ENCODE data around the gene NPIPB6. TPM values are rescaled to one million over a fixed set of nuclear protein-coding genes. Genes with fewer than 3 reads are reported as not detected.

NPIPB6 gene
- under 0.01 and 2.1 TPM in 2 replicates for total RNA-seq

GRCh38 chr16:28363408-28363807 lies at the start of gene NPIPB6:
TSS of gene NPIPB6 (minus strand) at chr16:28363508. CDS start at chr16:28362822, 686 bp downstream.

GRCh38 chr16:28403220-28404072 lies 40.1 kb upstream of the NPIPB6 start, which contains the start of gene EIF3CL:
TSS of gene EIF3CL (minus strand) at chr16:28403841. CDS start at chr16:28403618, 223 bp downstream.

Other genes starting within 250 kb of the NPIPB6 start
- 83.0 and 127 TPM in 2 replicates for gene XPO6, start 151.5 kb downstream of the NPIPB6 start, total RNA-seq
- gene SBK1, start 71.0 kb downstream of the NPIPB6 start, total RNA-seq, result under 0.01 and 0.28 TPM in 2 replicates
- 164 and 188 TPM in 2 replicates for gene EIF3CL, start 40.3 kb upstream of the NPIPB6 start, total RNA-seq
- not detected in 2 replicates for gene NPIPB7, start 108.8 kb upstream of the NPIPB6 start, total RNA-seq
- 12.0 and 20.9 TPM in 2 replicates for gene CLN3, start 128.6 kb upstream of the NPIPB6 start, total RNA-seq
- gene APOBR, start 131.1 kb upstream of the NPIPB6 start, total RNA-seq, result 0.07 TPM in 1 of 2 replicates, not detected in the other
- gene IL27, start 143.3 kb upstream of the NPIPB6 start, total RNA-seq, result not detected in 2 replicates
- 76.2 and 90.9 TPM in 2 replicates for gene NUPR1, start 175.5 kb upstream of the NPIPB6 start, total RNA-seq
- 9.9 and 12.2 TPM in 2 replicates for gene SGF29, start 190.4 kb upstream of the NPIPB6 start, total RNA-seq
- gene SULT1A2, start 233.5 kb upstream of the NPIPB6 start, total RNA-seq, result 0.21 TPM in 1 of 2 replicates, not detected in the other
- 2.4 and 2.7 TPM in 2 replicates for gene SULT1A1, start 246.5 kb upstream of the NPIPB6 start, total RNA-seq

Data from nasal cavity respiratory epithelium epithelial cell of viscerocranial mucosa (primary cell).